Measurements from ENCODE around the gene TRAF5.
A peak's percentile ranks its signal among the peaks of the same experiment; 100 is the strongest.

Gene TRAF5

DNA sequence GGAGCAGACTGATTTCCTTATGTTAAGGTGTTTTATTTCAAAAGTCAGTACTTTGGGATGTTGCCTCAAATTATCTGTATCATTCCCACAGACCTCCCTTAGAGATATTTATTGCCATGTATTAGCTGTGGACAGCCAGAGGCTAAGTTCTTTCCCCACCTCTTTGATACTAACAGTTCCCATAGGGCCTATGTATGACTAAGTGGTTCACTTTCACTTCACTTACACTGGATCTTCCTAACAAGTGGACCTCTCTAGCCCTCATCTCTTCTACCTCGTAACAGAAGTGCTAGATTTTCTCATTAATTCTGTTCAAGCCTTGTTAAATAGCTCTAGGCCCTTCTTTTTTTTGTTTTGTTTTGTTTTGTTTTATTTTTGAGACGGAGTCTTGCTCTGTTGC lies 6.2 kb downstream of the TRAF5 start:
- TF ChIP-seq, protein P1, sequence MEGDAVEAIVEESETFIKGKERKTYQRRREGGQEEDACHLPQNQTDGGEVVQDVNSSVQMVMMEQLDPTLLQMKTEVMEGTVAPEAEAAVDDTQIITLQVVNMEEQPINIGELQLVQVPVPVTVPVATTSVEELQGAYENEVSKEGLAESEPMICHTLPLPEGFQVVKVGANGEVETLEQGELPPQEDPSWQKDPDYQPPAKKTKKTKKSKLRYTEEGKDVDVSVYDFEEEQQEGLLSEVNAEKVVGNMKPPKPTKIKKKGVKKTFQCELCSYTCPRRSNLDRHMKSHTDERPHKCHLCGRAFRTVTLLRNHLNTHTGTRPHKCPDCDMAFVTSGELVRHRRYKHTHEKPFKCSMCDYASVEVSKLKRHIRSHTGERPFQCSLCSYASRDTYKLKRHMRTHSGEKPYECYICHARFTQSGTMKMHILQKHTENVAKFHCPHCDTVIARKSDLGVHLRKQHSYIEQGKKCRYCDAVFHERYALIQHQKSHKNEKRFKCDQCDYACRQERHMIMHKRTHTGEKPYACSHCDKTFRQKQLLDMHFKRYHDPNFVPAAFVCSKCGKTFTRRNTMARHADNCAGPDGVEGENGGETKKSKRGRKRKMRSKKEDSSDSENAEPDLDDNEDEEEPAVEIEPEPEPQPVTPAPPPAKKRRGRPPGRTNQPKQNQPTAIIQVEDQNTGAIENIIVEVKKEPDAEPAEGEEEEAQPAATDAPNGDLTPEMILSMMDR (IDR thresholded peaks at IDR 0.05; ENCODE audit: insufficient read depth, missing control alignments): no peak
- FAIRE-seq (no peak), DNase-seq (ENCODE audit: insufficient read length, low spot score) (no peak)

DNA sequence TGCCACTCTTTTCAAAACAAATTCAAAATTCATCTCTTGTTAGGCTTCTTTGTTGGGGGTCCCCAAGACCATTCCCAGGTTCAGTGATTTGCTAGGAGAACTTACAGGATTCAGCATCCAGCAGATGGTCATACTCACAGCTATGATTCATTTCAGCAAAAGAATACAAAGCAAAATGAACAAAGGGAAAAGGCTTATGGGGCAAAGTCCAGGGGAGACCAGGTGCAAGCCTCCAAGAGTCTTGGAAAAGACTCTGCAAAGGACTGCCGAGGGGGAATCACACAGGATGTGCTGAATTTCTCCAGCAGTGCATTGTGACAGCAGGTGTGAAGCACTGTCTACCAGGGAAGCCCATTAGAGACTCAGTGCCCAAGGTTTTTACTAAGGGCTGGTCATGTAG lies 7.3 kb downstream of the TRAF5 start:
- DNase-seq (ENCODE audit: insufficient read length, low spot score) (no peak), FAIRE-seq (no peak)
- TF ChIP-seq, protein P1 (IDR thresholded peaks at IDR 0.05; ENCODE audit: insufficient read depth, missing control alignments): no peak

DNA sequence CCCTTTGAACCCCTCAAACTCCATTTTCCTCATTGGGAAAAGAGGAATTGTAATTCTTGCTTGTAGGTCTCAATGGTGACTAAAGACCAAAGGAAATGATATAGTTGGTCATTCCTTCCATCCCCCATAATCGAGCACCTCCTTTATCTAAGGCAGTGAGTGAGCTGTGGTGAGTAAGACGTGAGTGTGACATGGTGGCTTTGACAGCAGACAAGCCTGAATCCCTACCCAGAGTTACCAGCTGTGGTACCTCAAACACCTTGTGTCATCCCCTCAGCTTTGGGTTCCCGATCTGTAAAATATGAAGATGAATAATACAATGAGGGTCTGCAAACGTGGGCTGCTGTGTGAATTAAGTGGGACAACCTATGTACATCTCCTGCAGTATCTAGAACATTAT lies 8.4 kb downstream of the TRAF5 start:
- TF ChIP-seq, protein P1 (IDR thresholded peaks at IDR 0.05; ENCODE audit: insufficient read depth, missing control alignments): no peak
- no peak for DNase-seq (ENCODE audit: insufficient read length, low spot score)
- no peak for FAIRE-seq

DNA sequence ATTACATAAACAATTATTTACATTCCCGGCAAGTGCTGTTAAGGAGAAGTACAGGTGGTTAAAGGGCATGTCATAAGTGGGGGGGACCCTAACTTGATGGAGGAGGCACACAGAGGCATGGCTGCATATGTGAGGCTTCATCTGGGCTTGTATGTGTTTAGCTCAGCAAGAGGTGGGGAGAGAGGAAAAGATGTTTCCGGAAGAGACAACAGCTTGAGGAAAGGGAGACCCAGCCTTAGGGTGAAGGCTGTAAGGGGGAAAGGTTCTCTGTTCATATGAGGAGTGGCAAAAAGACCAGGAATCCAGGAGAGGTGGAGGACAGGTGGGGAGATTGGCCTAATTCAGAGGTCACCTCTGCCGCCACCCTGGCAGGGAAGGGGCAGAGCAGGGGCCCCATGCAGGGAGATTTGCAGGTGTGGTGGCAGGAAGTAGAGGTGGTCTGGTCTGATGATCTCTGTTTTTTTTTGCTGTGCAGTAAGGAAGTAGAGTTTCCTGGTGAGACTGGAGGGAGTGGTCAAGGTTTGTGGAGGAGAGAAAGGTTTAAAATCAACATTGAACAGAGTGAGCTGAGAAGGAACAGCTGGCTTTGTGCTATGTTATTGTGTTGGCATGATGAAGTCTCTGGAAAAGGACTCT lies 9.0 kb downstream of the TRAF5 start:
- TF ChIP-seq, protein P1 (IDR thresholded peaks at IDR 0.05; ENCODE audit: insufficient read depth, missing control alignments): no peak
- FAIRE-seq (no peak), DNase-seq (ENCODE audit: insufficient read length, low spot score) (no peak)

DNA sequence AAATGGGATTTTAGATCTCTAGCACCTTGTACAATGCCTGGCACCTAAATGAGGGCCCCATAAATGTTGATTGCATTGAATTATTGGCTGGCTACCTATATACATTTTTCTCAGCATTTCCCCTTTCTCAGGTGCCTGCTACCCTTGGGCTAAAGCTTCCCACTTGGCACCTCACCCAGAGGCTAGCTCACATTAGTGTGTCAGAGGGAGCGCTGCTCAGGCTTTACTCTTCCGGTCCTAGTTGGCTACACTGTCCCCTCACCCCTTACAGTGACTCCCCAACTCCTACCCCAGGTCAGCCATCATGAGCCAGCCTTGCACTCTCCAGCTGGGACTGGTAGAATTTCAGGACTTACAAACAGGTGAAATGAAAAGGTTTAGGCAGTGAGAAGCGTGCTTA lies 9.5 kb downstream of the TRAF5 start:
- DNase-seq (ENCODE audit: insufficient read length, low spot score): no peak
- FAIRE-seq: no peak
- TF ChIP-seq, protein P1 (IDR thresholded peaks at IDR 0.05; ENCODE audit: insufficient read depth, missing control alignments): no peak

DNA sequence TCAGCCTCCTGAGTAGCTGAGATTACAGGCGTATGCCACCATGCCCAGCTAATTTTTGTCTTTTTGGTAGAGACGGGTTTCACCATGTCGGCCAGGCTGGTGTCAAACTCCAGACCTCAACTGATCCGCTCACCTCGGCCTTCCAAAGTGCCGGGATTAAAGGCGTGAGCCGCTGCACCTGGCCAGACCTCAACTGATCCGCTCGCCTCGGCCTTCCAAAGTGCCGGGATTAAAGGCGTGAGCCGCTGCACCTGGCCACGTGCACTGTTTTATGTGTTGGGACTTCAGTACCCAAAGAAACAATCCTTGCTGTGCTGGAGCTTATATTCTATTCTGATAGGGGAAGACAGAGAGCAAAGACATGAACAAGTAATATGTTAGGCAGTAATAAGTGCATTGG lies 10.1 kb downstream of the TRAF5 start:
- TF ChIP-seq, protein P1 (IDR thresholded peaks at IDR 0.05; ENCODE audit: insufficient read depth, missing control alignments): no peak
- DNase-seq (ENCODE audit: insufficient read length, low spot score) (no peak), FAIRE-seq (no peak)

DNA sequence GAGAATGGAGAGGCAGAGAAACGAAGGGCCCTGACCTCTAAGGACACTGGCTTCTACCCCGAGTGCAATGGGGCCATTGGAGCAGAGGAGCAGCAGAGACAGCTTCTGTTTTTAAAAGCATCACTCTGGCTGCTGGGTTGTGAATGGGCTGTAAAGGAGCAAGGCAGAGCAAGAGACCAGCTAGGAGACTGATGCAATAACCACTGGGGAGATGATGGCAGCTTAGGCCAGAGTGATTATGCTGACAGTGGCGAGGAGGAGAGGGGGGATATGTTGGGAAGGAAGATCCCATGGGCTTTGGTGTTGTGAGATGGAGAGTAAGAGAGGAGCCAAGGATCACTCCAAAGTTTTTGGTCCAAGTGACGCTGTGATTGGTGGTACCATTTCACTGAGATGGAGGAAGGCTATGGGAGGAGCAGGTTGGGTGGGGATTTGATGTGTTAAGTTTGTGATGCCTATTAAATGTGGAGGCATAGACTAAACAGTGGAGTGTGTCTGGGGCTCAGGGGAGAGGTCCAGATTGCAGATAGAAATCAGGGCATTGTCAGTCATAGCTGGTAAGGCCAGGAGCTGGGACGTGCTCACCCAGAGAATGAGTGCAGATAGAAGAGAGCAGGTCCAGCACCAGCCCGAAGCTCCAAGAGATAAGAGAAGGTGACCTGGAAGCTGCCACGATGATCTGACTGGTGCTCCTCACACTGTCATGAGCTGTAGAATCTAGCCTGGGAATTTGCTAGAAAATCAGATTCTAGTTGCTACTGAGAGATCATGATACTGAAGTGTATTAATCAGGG lies 11.0 kb downstream of the TRAF5 start:
- peak; percentile 11 for FAIRE-seq
- no peak for DNase-seq (ENCODE audit: insufficient read length, low spot score)
- TF ChIP-seq, protein P1 (IDR thresholded peaks at IDR 0.05; ENCODE audit: insufficient read depth, missing control alignments): no peak

Data from D721Med (cell line).